IPS-NIHi11 (cell line): ENCODE data around the gene CAV2.

Source experiments
- DNase-seq: peaks from one replicate; pipeline ENCODE4 v3.0.0; 2012; ENCODE audit warnings: mixed read lengths, low spot score

Gene CAV2

GRCh38 chr7:116524609-116525297 is 25.2 kb downstream of the CAV2 start, which contains the start of gene CAV1:
TSS of gene CAV1 (plus strand) at chr7:116525036. CDS start at chr7:116525063, 27 bp downstream.
- peak; percentile 65 for DNase-seq

- peak; percentile 47 for DNase-seq
Measured at GRCh38 chr7:116525298-116525912, 25.9 kb downstream of the CAV2 start.

GRCh38 chr7:116525913-116526861 is 26.6 kb downstream of the CAV2 start:
- peak; percentile 87 for DNase-seq

GRCh38 chr7:116526897-116527296 is 27.4 kb downstream of the CAV2 start:
- no peak for DNase-seq

- no peak for DNase-seq
Measured at GRCh38 chr7:116527521-116527920, 28.0 kb downstream of the CAV2 start.

- DNase-seq = no peak
Measured at GRCh38 chr7:116528008-116528789, 28.7 kb downstream of the CAV2 start.

GRCh38 chr7:116529250-116529649 is 29.7 kb downstream of the CAV2 start:
- no peak for DNase-seq

GRCh38 chr7:116530107-116530820 is 30.7 kb downstream of the CAV2 start:
- DNase-seq = no peak

- DNase-seq = no peak
Measured at GRCh38 chr7:116532102-116532688, 32.7 kb downstream of the CAV2 start.

- DNase-seq = no peak
Measured at GRCh38 chr7:116534790-116535189, 35.3 kb downstream of the CAV2 start.

GRCh38 chr7:116535416-116535815 is 35.9 kb downstream of the CAV2 start:
- DNase-seq = no peak

- no peak for DNase-seq
Measured at GRCh38 chr7:116538138-116538537, 38.6 kb downstream of the CAV2 start.

- DNase-seq = no peak
Measured at GRCh38 chr7:116539879-116540278, 40.3 kb downstream of the CAV2 start.

GRCh38 chr7:116540743-116541142 is 41.2 kb downstream of the CAV2 start:
- DNase-seq = no peak

GRCh38 chr7:116541951-116542350 is 42.4 kb downstream of the CAV2 start:
- no peak for DNase-seq

- no peak for DNase-seq
Measured at GRCh38 chr7:116542618-116543017, 43.1 kb downstream of the CAV2 start.

GRCh38 chr7:116543664-116544063 is 44.1 kb downstream of the CAV2 start:
- no peak for DNase-seq

- DNase-seq = no peak
Measured at GRCh38 chr7:116544487-116544886, 44.9 kb downstream of the CAV2 start.

- DNase-seq = no peak
Measured at GRCh38 chr7:116545411-116545993, 46.0 kb downstream of the CAV2 start.

- DNase-seq = no peak
Measured at GRCh38 chr7:116546054-116546453, 46.5 kb downstream of the CAV2 start.
